B cell (primary cell): ENCODE measurements around the gene IL22RA2. TPM values are rescaled to one million over a fixed set of nuclear protein-coding genes. Genes with fewer than 3 reads are reported as not detected.
A peak's percentile ranks its signal among the peaks of the same experiment; 100 is the strongest.
"Not testable (repeated sequence)": the region's sequence is repeated elsewhere in the genome, so short reads cannot be mapped to it uniquely, and the experiment has no call there.

Experiments
- ATAC-seq: fragments of 200-7000 bp; cut with Tn5 transposase; one replicate; pipeline ENCODE4 v1.10.0; 2021; ENCODE audit warnings: low read depth, mild to moderate bottlenecking, moderate number of reproducible peaks, moderate library complexity
- CTCF ChIA-PET: fragments of 350-600 bp; sonication (Branson Sonifier 250); formaldehyde crosslinking; loops from one replicate; lab custom pipeline; 2021; ENCODE audit warnings: antibody characterized with exemption, inconsistent platforms; lab: Charles Lee
- POLR2A ChIA-PET: fragments of 350-600 bp; sonication (Branson Sonifier 250); formaldehyde crosslinking; loops from one replicate; lab custom pipeline; 2021; ENCODE audit warnings: antibody characterized with exemption; lab: Charles Lee
- DNase-seq: peaks from one replicate; pipeline ENCODE4 v3.0.0; 2013
- H2AFZ ChIP-seq: 2 replicates; pipeline ENCODE4 v1.6.1; 2012; ENCODE audit warnings: mild to moderate bottlenecking, low read depth, low read length; ENCODE audit not compliant: insufficient read depth, poor library complexity, severe bottlenecking
- H3K27ac ChIP-seq, 2 donors: 1 replicate in 1 of 2; 2 replicates in 1 of 2; pipeline ENCODE4 v1.5.1; 2012 to 2013; ENCODE audit warnings: low read length in 2 of 2, mild to moderate bottlenecking in 2 of 2, moderate library complexity in 1 of 2
- H3K27me3 ChIP-seq, 4 experiments: fragments of 200-600 bp in 1 of 4; sonication (generic) in 1 of 4; replicated peaks in 1 of 4; 1 replicate in 2 of 4; 2 replicates in 2 of 4; pipeline versions ENCODE4 v1.6.1 to v1.7.0; 2013 to 2016; ENCODE audit warnings: low read length in 3 of 4, mild to moderate bottlenecking in 2 of 4, mixed read lengths in 1 of 4, moderate library complexity in 1 of 4; ENCODE audit not compliant: insufficient read depth in 4 of 4, control insufficient read depth in 3 of 4; ENCODE audit errors: control extremely low read depth in 1 of 4
- H3K36me3 ChIP-seq, 2 experiments: replicated peaks in 1 of 2; 1 replicate in 1 of 2; 2 replicates in 1 of 2; pipeline versions ENCODE4 v1.6.1 to v1.7.1; 2013; ENCODE audit warnings: low read length in 1 of 2; ENCODE audit not compliant: insufficient read depth in 2 of 2, control insufficient read depth in 1 of 2; ENCODE audit errors: control extremely low read depth in 1 of 2, extremely low read depth in 1 of 2
- H3K4me1 ChIP-seq, 2 donors: fragments of 200-600 bp in 1 of 2; sonication (generic) in 1 of 2; 1 replicate in 1 of 2; 2 replicates in 1 of 2; pipeline versions ENCODE4 v1.5.1 to v1.6.1; 2013 to 2017; ENCODE audit warnings: low read length in 2 of 2; ENCODE audit not compliant: control insufficient read depth in 2 of 2, insufficient read depth in 2 of 2
- H3K4me2 ChIP-seq: replicated peaks from 2 replicates; pipeline ENCODE3; 2012; ENCODE audit warnings: mild to moderate bottlenecking, low read depth, low read length; ENCODE audit not compliant: poor library complexity, severe bottlenecking
- H3K4me3 ChIP-seq, 5 experiments: fragments of 200-600 bp in 1 of 5; sonication (generic) in 1 of 5; 1 replicate in 3 of 5; 2 replicates in 2 of 5; pipeline versions ENCODE4 v1.5.1 to v1.7.0; 2011 to 2016; ENCODE audit warnings: low read length in 4 of 5, mild to moderate bottlenecking in 4 of 5, low read depth in 2 of 5, control low read depth in 1 of 5, moderate library complexity in 1 of 5; ENCODE audit not compliant: insufficient read depth in 1 of 5; ENCODE audit errors: control extremely low read depth in 1 of 5, extremely low read depth in 1 of 5
- H3K79me2 ChIP-seq: fragments of 200-600 bp; sonication (generic); one replicate; pipeline ENCODE4 v1.6.0; 2016; ENCODE audit warnings: low read length; ENCODE audit not compliant: control insufficient read depth, insufficient read depth
- H3K9ac ChIP-seq: fragments of 200-600 bp; sonication (generic); 2 replicates; pipeline ENCODE4 v1.6.1; 2017; ENCODE audit warnings: mild to moderate bottlenecking, low read length, moderate library complexity
- H3K9me3 ChIP-seq, 3 donors: one replicate each; pipeline versions ENCODE4 v1.6.1 to v1.7.1; 2013; ENCODE audit warnings: low read length in 2 of 3; ENCODE audit not compliant: control insufficient read depth in 2 of 3, insufficient read depth in 1 of 3; ENCODE audit errors: control extremely low read depth in 1 of 3
- H4K20me1 ChIP-seq: 2 replicates; pipeline ENCODE4 v1.6.0; 2012; ENCODE audit warnings: mild to moderate bottlenecking, low read length; ENCODE audit not compliant: insufficient read depth, control insufficient read depth, poor library complexity, severe bottlenecking
- H3K27ac Mint-ChIP-seq: one replicate; pipeline ENCODE4 v1.8.0; 2021; ENCODE audit warnings: mixed read lengths
- H3K27me3 Mint-ChIP-seq: one replicate; pipeline ENCODE4 v1.8.0; 2021; ENCODE audit warnings: mixed read lengths
- H3K4me1 Mint-ChIP-seq: one replicate; pipeline ENCODE4 v1.8.0; 2021; ENCODE audit warnings: mixed read lengths
- H3K4me3 Mint-ChIP-seq: one replicate; pipeline ENCODE4 v1.8.0; 2021; ENCODE audit warnings: mixed read lengths
- H3K9me3 Mint-ChIP-seq: one replicate; pipeline ENCODE4 v1.8.0; 2022; ENCODE audit warnings: mixed read lengths; ENCODE audit not compliant: insufficient read depth
- EZH2 ChIP-seq: IDR thresholded peaks from 2 replicates; pipeline ENCODE4 v1.6.1; 2012; ENCODE audit warnings: borderline replicate concordance, low read depth, mild to moderate bottlenecking, moderate library complexity, low read length; ENCODE audit not compliant: insufficient read depth, poor library complexity, severe bottlenecking
- WGBS: methylation state at CpG from one replicate; pipeline ENCODE4 v1.1.5; 2013; ENCODE audit warnings: missing lambda C conversion rate; ENCODE audit not compliant: insufficient coverage; 5-methylcytosine and 5-hydroxymethylcytosine counted together
- intact Hi-C: fragments of 100-400 bp; cut with micrococcal nuclease; formaldehyde crosslinking; loops from one replicate; pipeline ENCODE4 v1.10.0; 2022
- polyA plus RNA-seq: library from polyadenylated mRNA; depleted of rRNA; stranded (reverse); fragments of >200 nt; gene quantifications from 2 replicates; pipeline ENCODE4 v1.2.3, GENCODE V29; 2012
- total RNA-seq, 2 donors: library from RNA; stranded (reverse); fragments of 120-200 nt in 1 of 2; gene quantifications; 1 replicate in 1 of 2; 2 replicates in 1 of 2; pipeline versions ENCODE4 v1.2.3 to v1.2.4, GENCODE V29; 2013 to 2022
- TF ChIP-seq, protein P1 (sequence below): fragments of 200-600 bp; IDR thresholded peaks from one replicate; pipeline ENCODE4 v1.8.0; 2022; ENCODE audit warnings: antibody characterized with exemption, mild to moderate bottlenecking

IL22RA2 gene
- total and polyA plus RNA-seq, 2 donors (not counting 1 experiment from before 2014, with no cell fraction given), result not detected

DNA sequence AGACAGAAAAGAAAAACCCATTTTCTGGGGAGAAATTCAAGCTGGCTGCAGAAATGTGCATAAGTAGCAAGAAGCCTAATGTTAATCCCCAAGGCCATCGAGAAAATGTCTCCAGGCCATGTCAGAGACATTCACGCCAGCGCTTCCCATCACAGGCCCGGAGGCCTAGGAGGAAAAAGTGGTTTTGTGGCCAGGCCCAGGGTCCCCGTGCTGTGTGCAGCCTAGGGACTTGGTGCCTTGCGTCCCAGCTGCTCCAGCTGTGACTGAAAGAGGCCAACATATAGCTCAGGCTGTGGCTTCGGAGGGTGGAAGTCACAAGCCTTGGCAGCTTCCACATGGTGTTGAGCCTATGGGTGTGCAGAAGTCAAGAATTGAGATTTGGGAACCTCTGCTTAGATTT, 34.8 kb upstream of the IL22RA2 start:
- ATAC-seq, result no peak
- peaks cover 67% of the 10 kb centered on the region for H3K4me1 Mint-ChIP-seq
- 99% methylated on average over 7 of the region's 7 CpGs for WGBS
- ChIA-PET POLR2A (no interaction called here), CTCF (interaction anchor here (1.3 kb wide), 1 partner anchor 114 kb away, joined by 3 read pairs; no protein-coding TSS in a partner anchor)
- no peak overlapping the region for H3K4me2 ChIP-seq
- peaks cover 0 to 24% (median 21%) of the 10 kb centered on the region in 3 donors for H3K9me3 ChIP-seq
- intact Hi-C loops, result no loop called here
- H3K27me3 Mint-ChIP-seq, result no peaks in the 10 kb centered on the region
- peaks cover 24 to 30% of the 10 kb centered on the region in 2 donors for H3K4me1 ChIP-seq
- peaks cover 10% of the 10 kb centered on the region for H3K9me3 Mint-ChIP-seq
- H3K27me3 ChIP-seq, result no peaks in the 10 kb centered on the region
- no peak overlapping the region for H2AFZ ChIP-seq
- peaks cover 4 to 50% of the 10 kb centered on the region in 2 experiments for H3K36me3 ChIP-seq
- DNase-seq, result no peak
- H3K79me2 ChIP-seq, result peaks cover 82% of the 10 kb centered on the region
- TF ChIP-seq, protein P1, sequence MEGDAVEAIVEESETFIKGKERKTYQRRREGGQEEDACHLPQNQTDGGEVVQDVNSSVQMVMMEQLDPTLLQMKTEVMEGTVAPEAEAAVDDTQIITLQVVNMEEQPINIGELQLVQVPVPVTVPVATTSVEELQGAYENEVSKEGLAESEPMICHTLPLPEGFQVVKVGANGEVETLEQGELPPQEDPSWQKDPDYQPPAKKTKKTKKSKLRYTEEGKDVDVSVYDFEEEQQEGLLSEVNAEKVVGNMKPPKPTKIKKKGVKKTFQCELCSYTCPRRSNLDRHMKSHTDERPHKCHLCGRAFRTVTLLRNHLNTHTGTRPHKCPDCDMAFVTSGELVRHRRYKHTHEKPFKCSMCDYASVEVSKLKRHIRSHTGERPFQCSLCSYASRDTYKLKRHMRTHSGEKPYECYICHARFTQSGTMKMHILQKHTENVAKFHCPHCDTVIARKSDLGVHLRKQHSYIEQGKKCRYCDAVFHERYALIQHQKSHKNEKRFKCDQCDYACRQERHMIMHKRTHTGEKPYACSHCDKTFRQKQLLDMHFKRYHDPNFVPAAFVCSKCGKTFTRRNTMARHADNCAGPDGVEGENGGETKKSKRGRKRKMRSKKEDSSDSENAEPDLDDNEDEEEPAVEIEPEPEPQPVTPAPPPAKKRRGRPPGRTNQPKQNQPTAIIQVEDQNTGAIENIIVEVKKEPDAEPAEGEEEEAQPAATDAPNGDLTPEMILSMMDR, result no peak
- no peak for TF ChIP-seq EZH2
- peak overlapping the region; percentile 20 for H3K27ac Mint-ChIP-seq
- H3K9ac ChIP-seq, result no peak overlapping the region
- no peak overlapping the region for H3K27ac ChIP-seq
- H3K4me3 Mint-ChIP-seq, result no peak overlapping the region
- H3K4me3 ChIP-seq, result no peak overlapping the region
- H4K20me1 ChIP-seq, result peaks cover 16% of the 10 kb centered on the region

DNA sequence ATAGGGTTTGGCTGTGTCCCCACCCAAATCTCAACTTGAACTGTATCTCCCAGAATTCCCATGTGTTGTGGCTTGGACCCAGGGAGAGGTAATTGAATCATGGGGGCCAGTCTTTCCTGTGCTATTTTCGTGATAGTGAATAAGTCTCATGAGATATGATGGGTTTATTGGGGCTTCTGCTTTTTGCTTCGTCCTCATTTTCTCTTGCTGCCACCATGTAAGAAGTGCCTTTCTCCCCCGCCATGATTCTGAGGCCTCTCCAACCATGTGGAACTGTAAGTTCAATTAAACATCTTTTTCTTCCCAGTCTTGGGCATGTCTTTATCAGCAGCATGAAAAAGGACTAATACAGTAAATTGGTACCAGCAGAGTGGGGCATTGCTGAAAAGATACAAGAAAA, 34.0 kb upstream of the IL22RA2 start:
- H3K9ac ChIP-seq, H3K9me3 Mint-ChIP-seq, H3K4me3 ChIP-seq, H3K27me3 Mint-ChIP-seq, intact Hi-C loops, H3K4me3 Mint-ChIP-seq, POLR2A ChIA-PET, H2AFZ ChIP-seq, DNase-seq, H3K4me2 ChIP-seq, H3K27me3 ChIP-seq, CTCF ChIA-PET, ATAC-seq: not testable (repeated sequence)
- Histone ChIP-seq H3K36me3 (peaks cover 4 to 54% of the 10 kb centered on the region in 2 experiments), H4K20me1 (peaks cover 13% of the 10 kb centered on the region), H3K4me1 (peaks cover 23 to 27% of the 10 kb centered on the region in 2 donors), H3K79me2 (peaks cover 74% of the 10 kb centered on the region), H3K9me3 (peaks cover 0 to 24% (median 21%) of the 10 kb centered on the region in 3 donors), H3K27ac (peak overlapping the region in 1 of 2 donors; percentile 3)
- WGBS, result no CpG with 5 or more reads among the region's 3 CpGs
- Mint-ChIP-seq H3K4me1 (peaks cover 64% of the 10 kb centered on the region), H3K27ac (peak overlapping the region; percentile 21)
